ENCODE measurements around the gene XYLT1.
A peak's percentile ranks its signal among the peaks of the same experiment; 100 is the strongest.
"Not testable (repeated sequence)": the region's sequence is repeated elsewhere in the genome, so short reads cannot be mapped to it uniquely, and the experiment has no call there.

The XYLT1 gene

DNA sequence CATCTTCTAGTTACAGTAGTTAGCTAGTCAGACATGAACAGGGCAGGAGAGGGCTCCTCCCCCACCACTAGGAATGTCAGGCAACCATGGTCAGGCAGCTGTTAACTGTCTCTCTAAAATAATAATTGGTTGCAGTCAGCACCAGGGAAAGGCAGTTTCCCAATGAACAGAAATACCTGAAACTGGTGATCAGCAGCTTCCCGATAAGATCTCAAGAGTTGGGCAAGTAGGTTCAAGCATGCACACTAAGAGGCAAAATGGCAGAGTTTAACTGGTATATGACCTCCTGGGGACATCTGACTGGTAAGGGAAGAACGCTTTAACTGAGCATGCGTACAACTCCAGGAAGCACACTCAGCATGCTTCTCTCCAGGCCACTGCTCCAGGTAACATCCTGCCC lies 12.6 kb upstream of the XYLT1 start:
- H3K27ac ChIP-seq, result no peak overlapping the region
- TF ChIP-seq, protein P1, sequence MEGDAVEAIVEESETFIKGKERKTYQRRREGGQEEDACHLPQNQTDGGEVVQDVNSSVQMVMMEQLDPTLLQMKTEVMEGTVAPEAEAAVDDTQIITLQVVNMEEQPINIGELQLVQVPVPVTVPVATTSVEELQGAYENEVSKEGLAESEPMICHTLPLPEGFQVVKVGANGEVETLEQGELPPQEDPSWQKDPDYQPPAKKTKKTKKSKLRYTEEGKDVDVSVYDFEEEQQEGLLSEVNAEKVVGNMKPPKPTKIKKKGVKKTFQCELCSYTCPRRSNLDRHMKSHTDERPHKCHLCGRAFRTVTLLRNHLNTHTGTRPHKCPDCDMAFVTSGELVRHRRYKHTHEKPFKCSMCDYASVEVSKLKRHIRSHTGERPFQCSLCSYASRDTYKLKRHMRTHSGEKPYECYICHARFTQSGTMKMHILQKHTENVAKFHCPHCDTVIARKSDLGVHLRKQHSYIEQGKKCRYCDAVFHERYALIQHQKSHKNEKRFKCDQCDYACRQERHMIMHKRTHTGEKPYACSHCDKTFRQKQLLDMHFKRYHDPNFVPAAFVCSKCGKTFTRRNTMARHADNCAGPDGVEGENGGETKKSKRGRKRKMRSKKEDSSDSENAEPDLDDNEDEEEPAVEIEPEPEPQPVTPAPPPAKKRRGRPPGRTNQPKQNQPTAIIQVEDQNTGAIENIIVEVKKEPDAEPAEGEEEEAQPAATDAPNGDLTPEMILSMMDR (IDR thresholded peaks at IDR 0.05), result no peak
- TF ChIP-seq ZFX (IDR thresholded peaks at IDR 0.05; ENCODE audit: borderline replicate concordance), result no peak

DNA sequence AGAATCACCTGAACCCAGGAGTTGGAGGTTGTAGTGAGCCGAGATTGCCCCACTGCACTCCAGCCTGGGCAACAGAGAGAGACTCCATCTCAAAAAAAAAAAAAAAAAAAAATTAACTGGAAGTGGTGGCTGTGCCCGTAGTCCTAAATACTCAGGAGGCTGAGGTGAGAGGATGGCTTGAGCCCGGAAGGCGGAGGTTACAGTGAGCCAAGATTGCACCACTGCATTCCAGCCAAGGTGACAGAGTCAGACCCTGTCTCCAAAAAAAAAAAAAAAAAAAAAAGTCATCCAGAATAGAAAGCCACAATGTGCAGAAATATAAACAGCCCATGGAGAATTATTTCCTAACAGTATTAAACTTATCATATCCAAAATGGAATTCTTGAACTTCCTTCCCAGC lies 11.6 kb upstream of the XYLT1 start:
- not testable (repeated sequence) for H3K27ac ChIP-seq

DNA sequence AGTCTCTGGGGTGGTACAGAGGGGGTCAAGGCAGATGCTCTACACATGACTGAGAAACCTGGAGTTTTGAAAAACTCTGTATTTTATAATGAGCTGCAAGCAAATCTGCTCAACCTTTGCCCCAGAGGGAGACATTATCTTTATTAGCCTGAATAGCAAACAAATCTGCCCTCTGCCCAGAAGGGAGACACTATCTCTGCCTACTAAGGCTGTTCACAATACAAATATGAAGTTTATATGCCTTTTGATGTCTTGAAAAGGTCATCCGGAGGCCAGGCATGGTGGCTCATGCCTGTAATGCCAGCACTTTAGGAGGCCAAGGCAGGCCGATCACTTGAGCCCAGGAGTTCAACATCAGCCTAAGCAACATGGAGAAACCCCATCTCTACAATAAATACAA lies 11.0 kb upstream of the XYLT1 start:
- no peak for TF ChIP-seq ZFX (IDR thresholded peaks at IDR 0.05; ENCODE audit: borderline replicate concordance)
- TF ChIP-seq, protein P1 (IDR thresholded peaks at IDR 0.05), result no peak
- H3K27ac ChIP-seq, result no peak overlapping the region

DNA sequence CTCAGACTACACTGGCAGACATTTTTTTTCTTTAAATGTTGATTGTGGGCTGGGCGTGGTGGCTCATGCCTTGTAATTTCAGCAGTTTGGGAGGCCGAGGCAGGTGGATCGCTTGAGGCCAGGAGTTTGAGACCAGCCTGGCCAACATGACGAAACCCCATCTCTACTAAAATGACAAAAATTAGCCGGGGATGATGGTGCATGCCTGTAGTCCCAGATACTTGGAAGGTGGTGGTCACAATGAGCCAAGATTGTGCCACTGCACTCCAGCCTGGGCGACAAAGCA lies 6.4 kb upstream of the XYLT1 start:
- not testable (repeated sequence) for H3K27ac ChIP-seq

DNA sequence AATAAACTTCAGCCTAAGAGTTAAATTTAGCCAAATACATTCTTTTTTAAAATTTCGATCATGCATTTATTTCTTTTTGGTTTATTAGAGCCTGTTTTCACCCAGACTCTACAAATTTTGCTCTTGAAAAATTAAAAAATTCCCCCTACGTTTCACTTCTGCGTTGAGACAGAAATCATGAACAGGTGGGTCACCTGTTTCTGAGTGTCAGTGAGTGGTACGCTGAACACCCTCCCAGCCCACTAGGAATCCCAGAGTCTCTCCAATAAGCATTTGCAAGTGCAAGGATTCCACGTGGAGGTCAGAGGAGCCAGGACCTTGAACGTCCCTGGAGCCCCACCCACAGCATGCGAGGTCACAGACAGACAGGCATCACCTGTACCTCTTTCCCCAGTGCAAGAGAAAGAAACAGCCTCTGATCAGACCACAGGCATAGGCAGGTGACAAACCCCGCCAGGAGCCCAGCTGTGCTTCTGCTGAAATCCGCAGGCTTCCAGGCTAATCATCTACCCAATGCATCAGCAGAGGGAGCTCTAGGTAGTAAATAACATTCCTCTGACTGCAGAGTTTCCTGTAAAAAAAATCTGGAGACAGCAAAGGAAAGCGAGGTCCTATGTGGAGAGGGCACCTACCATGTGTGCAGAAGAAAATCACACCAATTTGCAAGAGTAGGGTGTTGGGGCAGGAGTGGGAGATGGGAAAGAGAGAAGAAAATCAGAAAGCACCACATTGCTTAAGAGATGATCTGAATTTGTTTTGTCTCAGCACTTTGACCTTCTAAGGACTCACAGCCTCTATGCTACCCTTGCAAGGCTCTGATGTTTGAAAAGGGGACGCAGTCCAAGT lies 5.9 kb upstream of the XYLT1 start:
- no peak for TF ChIP-seq ZFX (IDR thresholded peaks at IDR 0.05; ENCODE audit: borderline replicate concordance)
- TF ChIP-seq, protein P1 (IDR thresholded peaks at IDR 0.05), result peak; percentile 32
- no peak overlapping the region for H3K27ac ChIP-seq

DNA sequence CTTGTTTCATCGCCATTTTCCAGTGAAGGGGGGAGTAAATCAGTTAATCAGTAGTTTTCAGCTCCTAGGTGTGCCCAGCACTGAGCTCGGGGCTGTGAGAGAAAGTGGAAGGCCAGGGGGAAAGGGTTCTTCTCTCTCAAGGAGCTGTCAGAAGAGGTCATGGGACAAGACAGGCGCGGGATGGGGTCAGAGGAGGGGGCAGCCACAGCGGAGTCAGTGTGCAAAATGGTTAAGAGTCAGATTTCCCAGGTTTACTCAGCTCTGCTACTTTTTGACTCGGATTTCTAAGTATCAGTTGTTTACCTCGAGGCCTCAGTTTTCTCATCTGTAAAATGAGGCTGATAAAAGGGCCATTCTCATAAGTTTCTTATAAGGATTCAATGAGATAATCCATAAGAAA lies 4.3 kb upstream of the XYLT1 start:
- TF ChIP-seq, protein P1 (IDR thresholded peaks at IDR 0.05), result no peak
- TF ChIP-seq ZFX (IDR thresholded peaks at IDR 0.05; ENCODE audit: borderline replicate concordance), result no peak
- H3K27ac ChIP-seq, result no peak overlapping the region

DNA sequence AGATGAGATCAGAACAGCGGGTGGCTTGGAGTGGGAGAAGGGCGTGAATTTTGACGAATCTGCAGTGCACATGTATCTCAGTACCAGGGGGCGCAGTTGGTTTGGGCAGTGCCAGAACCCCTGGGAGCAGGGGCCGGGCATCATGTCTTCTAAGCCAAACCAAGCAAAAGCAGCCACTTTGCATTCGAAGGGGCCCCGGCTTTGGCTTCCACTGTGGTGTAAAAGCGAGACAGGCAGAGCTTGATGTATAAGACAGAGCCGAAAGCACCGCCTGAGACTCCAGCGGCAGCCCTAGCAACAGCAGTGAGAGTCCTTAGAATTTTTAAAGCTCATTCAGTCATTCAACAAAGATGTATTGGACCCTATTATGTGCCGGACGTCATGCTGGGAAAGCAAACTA lies 3.8 kb upstream of the XYLT1 start:
- TF ChIP-seq, protein P1 (IDR thresholded peaks at IDR 0.05), result no peak
- TF ChIP-seq ZFX (IDR thresholded peaks at IDR 0.05; ENCODE audit: borderline replicate concordance), result no peak
- no peak overlapping the region for H3K27ac ChIP-seq

DNA sequence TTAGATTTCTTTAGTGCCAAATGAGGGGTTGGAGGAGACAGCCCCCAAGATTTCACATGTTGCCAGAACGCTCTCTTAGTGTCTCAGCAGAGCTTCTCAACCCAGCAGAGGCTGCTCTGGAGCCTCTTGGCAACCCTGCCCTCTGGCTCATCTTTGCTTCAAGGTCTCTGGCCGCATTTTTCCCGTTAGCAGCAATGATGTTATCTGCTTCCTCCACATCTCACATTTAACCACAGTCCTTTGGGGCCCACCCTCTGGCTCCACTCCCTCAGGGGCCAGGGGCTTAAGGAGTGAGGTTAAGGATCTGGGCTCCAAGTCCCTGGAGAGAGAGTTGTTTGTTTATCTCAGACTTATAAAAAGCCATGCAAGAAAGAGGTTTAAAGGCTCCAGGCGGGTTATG lies 3.3 kb upstream of the XYLT1 start:
- TF ChIP-seq, protein P1 (IDR thresholded peaks at IDR 0.05), result no peak
- TF ChIP-seq ZFX (IDR thresholded peaks at IDR 0.05; ENCODE audit: borderline replicate concordance), result no peak
- no peak overlapping the region for H3K27ac ChIP-seq
